Spleen (tissue), 7 donors: ENCODE data around the gene PTPRG.

Experiments used
- CTCF ChIP-seq, 11 experiments: fragments of 200-600 bp in 7 of 11; fragments of 450-650 bp in 4 of 11; sonication (generic) in 4 of 11; IDR thresholded peaks in 8 of 11; conservative IDR thresholded peaks in 3 of 11; 1 replicate in 7 of 11; 2 replicates in 4 of 11; pipeline versions ENCODE4 v1.4.0 to v1.8.0; 2016 to 2021; ENCODE audit warnings: antibody characterized with exemption in 11 of 11, inconsistent platforms in 4 of 11, mild to moderate bottlenecking in 1 of 11
- POLR2A ChIP-seq, 3 donors: fragments of 450-650 bp; IDR thresholded peaks; one replicate each; pipeline ENCODE4 v1.5.1; 2017; ENCODE audit warnings: antibody characterized with exemption in 3 of 3, mild to moderate bottlenecking in 1 of 3
- POLR2AphosphoS5 ChIP-seq, 3 donors: sonication (generic); formaldehyde crosslinking; IDR thresholded peaks; one replicate each; pipeline ENCODE4 v1.5.1; 2017; ENCODE audit warnings: antibody characterized with exemption in 3 of 3
- donor health status: DM: no; HTN: no; CAD: no; lungs with moderate emphysema.
- donor health status: DM: no; HTN: no; CAD: no.
- donor health status: DM: no; HTN: no; CAD: no.

- TF ChIP-seq POLR2AphosphoS5 (IDR thresholded peaks at IDR 0.05) (no peak), CTCF (IDR thresholded peaks at IDR 0.05 in 8 of 11, conservative IDR thresholded peaks at IDR 0.05 in 3 of 11) (no peak), POLR2A (IDR thresholded peaks at IDR 0.05) (no peak)
These were observed 6.8 kb downstream of the PTPRG start for GRCh38 chr3:61568127-61568526.
